SU-DHL-6 (cell line): ENCODE data around the gene RIMBP2.

Experiments
- CTCF ChIP-seq: fragments of 200-600 bp; sonication (generic); IDR thresholded peaks from one replicate; pipeline ENCODE4 v1.5.1; 2017; ENCODE audit warnings: antibody characterized with exemption, mild to moderate bottlenecking, low read length, moderate library complexity; ENCODE audit not compliant: insufficient read depth, poor library complexity, severe bottlenecking
- EZH2phosphoT487 ChIP-seq: fragments of 200-600 bp; sonication (generic), shearing (Covaris generic); conservative IDR thresholded peaks from 2 replicates; pipeline ENCODE4 v1.6.1; 2018; ENCODE audit warnings: mild to moderate bottlenecking, antibody characterized with exemption, low read length, moderate library complexity, mixed read lengths

GRCh38 chr12:130571089-130571488, 145.0 kb downstream of the RIMBP2 start:
- TF ChIP-seq CTCF (no peak), EZH2phosphoT487 (no peak)
